PC-3 (cell line): ENCODE data around the gene METAP2. TPM values are rescaled to one million over a fixed set of nuclear protein-coding genes. Genes with fewer than 3 reads are reported as not detected.

Source experiments
- ATAC-seq: fragments of 200-7000 bp; cut with Tn5 transposase; 2 replicates; pipeline ENCODE4 v1.9.1; 2020; ENCODE audit warnings: mild to moderate bottlenecking, moderate library complexity
- BruUV-seq: library from RNA; stranded (reverse); fragments of 400-500 nt; replicated peaks from 2 replicates; lab custom pipeline; 2021; lab: Mats Ljungman, UMichigan
- CTCF ChIA-PET: fragments of 300-600 bp; sonication (Branson Sonifier 250); formaldehyde crosslinking; loops from one replicate; lab custom pipeline; 2022; ENCODE audit warnings: antibody characterized with exemption; lab: Charles Lee
- POLR2A ChIA-PET: fragments of 300-600 bp; sonication (Branson Sonifier 250); formaldehyde crosslinking; loops from one replicate; lab custom pipeline; 2022; ENCODE audit warnings: antibody characterized with exemption; ENCODE audit not compliant: unreplicated experiment; lab: Charles Lee
- DNase-seq: peaks from one replicate; pipeline ENCODE4 v3.0.0-alpha.2; 2015
- H2AFZ ChIP-seq: fragments of 300-600 bp; sonication (generic); 2 replicates; pipeline ENCODE4 v1.6.0; 2016; ENCODE audit warnings: antibody characterized with exemption, low read length
- H3F3A ChIP-seq: fragments of 300-600 bp; sonication (generic); one replicate; pipeline ENCODE4 v1.6.0; 2017; ENCODE audit warnings: antibody characterized with exemption, low read length, control low read depth, mild to moderate bottlenecking; ENCODE audit not compliant: unreplicated experiment
- H3K27ac ChIP-seq: fragments of 300-600 bp; sonication (generic); 2 replicates; pipeline ENCODE4 v1.5.1; 2016; ENCODE audit warnings: mild to moderate bottlenecking, low read length
- H3K27me3 ChIP-seq: fragments of 300-600 bp; sonication (generic); 2 replicates; pipeline ENCODE4 v1.6.1; 2016; ENCODE audit warnings: low read length, mixed read lengths
- H3K36me3 ChIP-seq: fragments of 300-600 bp; sonication (generic); 2 replicates; pipeline ENCODE4 v1.6.1; 2016; ENCODE audit warnings: low read depth, mixed run types, low read length, mixed read lengths
- H3K4me1 ChIP-seq: fragments of 300-600 bp; sonication (generic); 2 replicates; pipeline ENCODE4 v1.5.1; 2016; ENCODE audit warnings: low read length; ENCODE audit not compliant: insufficient read depth
- H3K4me2 ChIP-seq: fragments of 300-600 bp; sonication (generic); 2 replicates; pipeline ENCODE4 v1.6.0; 2016; ENCODE audit warnings: low read length
- H3K4me3 ChIP-seq: fragments of 300-600 bp; sonication (generic); 2 replicates; pipeline ENCODE4 v1.5.1; 2016; ENCODE audit warnings: mild to moderate bottlenecking, low read length, mixed read lengths
- H3K79me2 ChIP-seq: fragments of 300-600 bp; sonication (generic); 2 replicates; pipeline ENCODE4 v1.6.1; 2017; ENCODE audit warnings: low read length, mixed read lengths
- H3K9ac ChIP-seq: fragments of 300-600 bp; sonication (generic); 2 replicates; pipeline ENCODE4 v1.6.0; 2016; ENCODE audit warnings: mild to moderate bottlenecking, low read length
- H3K9me2 ChIP-seq: fragments of 300-600 bp; sonication (generic); replicated peaks from 2 replicates; pipeline ENCODE4 v1.6.1; 2016; ENCODE audit warnings: mixed run types, low read length, mixed read lengths
- H3K9me3 ChIP-seq: fragments of 300-600 bp; sonication (generic); 2 replicates; pipeline ENCODE4 v1.6.1; 2016; ENCODE audit warnings: low read length, mixed read lengths
- H4K20me1 ChIP-seq: fragments of 300-600 bp; sonication (generic); 2 replicates; pipeline ENCODE4 v1.6.1; 2016; ENCODE audit warnings: low read length, mixed read lengths
- EZH2 ChIP-seq: fragments of 300-600 bp; sonication (generic); IDR thresholded peaks from one replicate; pipeline ENCODE4 v1.6.1; 2017; ENCODE audit warnings: antibody characterized with exemption, mild to moderate bottlenecking, low read length; ENCODE audit not compliant: unreplicated experiment
- EZH2phosphoT487 ChIP-seq: fragments of 300-600 bp; sonication (generic); IDR thresholded peaks from 2 replicates; pipeline ENCODE4 v1.6.1; 2018; ENCODE audit warnings: mild to moderate bottlenecking, antibody characterized with exemption, low read length, borderline replicate concordance
- intact Hi-C: fragments of 100-400 bp; cut with micrococcal nuclease; formaldehyde crosslinking; loops from 2 replicates; pipeline ENCODE4 v1.9.0; 2023
- total RNA-seq: library from RNA; depleted of rRNA; stranded (reverse); fragments of >200 nt; gene quantifications from 2 replicates; pipeline ENCODE4 v1.2.3, GENCODE V29; 2014
- TF ChIP-seq, protein P1 (sequence below): fragments of 300-600 bp; sonication (generic); conservative IDR thresholded peaks from 2 replicates; pipeline ENCODE4 v1.5.1; 2017; ENCODE audit warnings: antibody characterized with exemption, low read depth, mild to moderate bottlenecking, low read length

Gene METAP2
- total RNA-seq, 1 experiment from 2014 or later, result 79.2 TPM

DNA sequence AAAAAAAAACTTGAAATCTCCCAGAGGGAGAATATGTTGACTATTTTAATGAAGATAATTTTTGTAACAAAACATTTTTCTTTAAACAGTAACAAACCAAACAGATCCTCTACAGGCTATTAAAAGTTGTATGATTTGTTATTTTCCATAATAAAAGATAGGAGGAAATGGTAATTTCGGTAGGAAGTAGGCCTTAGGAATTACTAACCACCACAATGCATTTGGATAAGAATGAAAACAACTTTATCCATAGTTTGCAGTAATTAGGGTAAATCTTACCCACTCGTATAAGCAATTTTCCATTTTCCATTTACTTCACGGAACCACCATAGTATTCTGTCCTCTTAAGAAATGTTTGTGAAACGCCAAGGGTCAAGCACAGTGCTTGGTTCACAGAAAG is 71.4 kb downstream of the METAP2 start:
- Histone ChIP-seq H2AFZ (no peak overlapping the region), H3K79me2 (no peaks in the 10 kb centered on the region), H4K20me1 (no peaks in the 10 kb centered on the region), H3K27me3 (no peaks in the 10 kb centered on the region), H3K4me1 (no peaks in the 10 kb centered on the region), H3F3A (no peaks in the 10 kb centered on the region), H3K27ac (no peak overlapping the region), H3K36me3 (no peaks in the 10 kb centered on the region), H3K4me2 (no peak overlapping the region), H3K4me3 (no peak overlapping the region), H3K9me3 (0 out of 2 replicates have a peak, but pooled peaks cover 5% of the 10 kb centered on the region), H3K9me2 (no peaks in the 10 kb centered on the region), H3K9ac (no peak overlapping the region)
- ATAC-seq (no peak), DNase-seq (no peak)
- intact Hi-C loops, result no loop called here
- no peak for TF ChIP-seq EZH2phosphoT487
- no peak for TF ChIP-seq EZH2
- TF ChIP-seq, protein P1, sequence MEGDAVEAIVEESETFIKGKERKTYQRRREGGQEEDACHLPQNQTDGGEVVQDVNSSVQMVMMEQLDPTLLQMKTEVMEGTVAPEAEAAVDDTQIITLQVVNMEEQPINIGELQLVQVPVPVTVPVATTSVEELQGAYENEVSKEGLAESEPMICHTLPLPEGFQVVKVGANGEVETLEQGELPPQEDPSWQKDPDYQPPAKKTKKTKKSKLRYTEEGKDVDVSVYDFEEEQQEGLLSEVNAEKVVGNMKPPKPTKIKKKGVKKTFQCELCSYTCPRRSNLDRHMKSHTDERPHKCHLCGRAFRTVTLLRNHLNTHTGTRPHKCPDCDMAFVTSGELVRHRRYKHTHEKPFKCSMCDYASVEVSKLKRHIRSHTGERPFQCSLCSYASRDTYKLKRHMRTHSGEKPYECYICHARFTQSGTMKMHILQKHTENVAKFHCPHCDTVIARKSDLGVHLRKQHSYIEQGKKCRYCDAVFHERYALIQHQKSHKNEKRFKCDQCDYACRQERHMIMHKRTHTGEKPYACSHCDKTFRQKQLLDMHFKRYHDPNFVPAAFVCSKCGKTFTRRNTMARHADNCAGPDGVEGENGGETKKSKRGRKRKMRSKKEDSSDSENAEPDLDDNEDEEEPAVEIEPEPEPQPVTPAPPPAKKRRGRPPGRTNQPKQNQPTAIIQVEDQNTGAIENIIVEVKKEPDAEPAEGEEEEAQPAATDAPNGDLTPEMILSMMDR, result no peak
- BruUV-seq, result no TSS peak
- CTCF ChIA-PET, result no interaction called here
- POLR2A ChIA-PET, result no interaction called here

DNA sequence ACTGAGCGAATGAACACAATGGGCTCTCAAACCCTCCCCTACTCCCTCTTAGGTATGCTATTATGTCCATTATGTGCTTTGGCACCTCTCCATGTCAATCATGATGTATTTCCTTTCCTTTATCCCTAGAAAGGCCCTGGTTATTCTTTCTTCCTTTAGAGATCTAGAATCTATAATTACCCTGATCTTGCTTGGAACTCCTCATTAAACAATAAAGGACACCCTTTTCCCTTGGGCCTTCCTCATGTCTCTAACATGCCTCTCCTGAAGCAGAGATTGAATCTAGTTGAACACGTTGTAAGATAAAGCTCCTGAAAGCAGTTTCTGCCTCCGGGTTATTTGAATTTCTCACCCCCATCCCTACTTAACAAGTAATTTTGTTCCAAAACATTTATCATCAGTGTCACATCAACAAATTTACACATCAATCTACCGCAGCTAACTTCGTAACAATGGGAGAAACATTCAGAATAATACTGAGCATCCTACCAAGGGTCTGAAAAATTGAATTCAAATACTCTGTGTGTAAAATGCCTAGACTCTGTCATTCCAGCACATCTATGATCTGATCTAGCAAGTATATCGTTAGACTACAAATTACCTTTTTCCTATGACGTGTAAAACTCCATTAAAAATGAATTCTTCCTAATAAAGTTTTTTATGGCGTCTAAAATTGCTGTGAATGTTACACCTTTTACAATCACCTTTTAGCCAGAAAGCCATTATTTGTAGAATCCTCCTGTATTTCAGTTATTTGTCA is 72.0 kb downstream of the METAP2 start:
- Histone ChIP-seq H3F3A (no peaks in the 10 kb centered on the region), H3K27me3 (no peaks in the 10 kb centered on the region), H4K20me1 (no peaks in the 10 kb centered on the region), H3K9me2 (no peaks in the 10 kb centered on the region), H3K4me3 (no peak overlapping the region), H3K4me2 (no peak overlapping the region), H3K79me2 (no peaks in the 10 kb centered on the region), H2AFZ (no peak overlapping the region), H3K4me1 (no peaks in the 10 kb centered on the region), H3K36me3 (no peaks in the 10 kb centered on the region), H3K9me3 (0 out of 2 replicates have a peak, but pooled peaks cover 5% of the 10 kb centered on the region), H3K9ac (no peak overlapping the region), H3K27ac (no peak overlapping the region)
- POLR2A ChIA-PET, result no interaction called here
- DNase-seq (no peak), ATAC-seq (no peak)
- intact Hi-C loops, result no loop called here
- BruUV-seq, result no TSS peak
- TF ChIP-seq EZH2 (no peak), EZH2phosphoT487 (no peak)
- TF ChIP-seq, protein P1, result no peak
- CTCF ChIA-PET, result no interaction called here

DNA sequence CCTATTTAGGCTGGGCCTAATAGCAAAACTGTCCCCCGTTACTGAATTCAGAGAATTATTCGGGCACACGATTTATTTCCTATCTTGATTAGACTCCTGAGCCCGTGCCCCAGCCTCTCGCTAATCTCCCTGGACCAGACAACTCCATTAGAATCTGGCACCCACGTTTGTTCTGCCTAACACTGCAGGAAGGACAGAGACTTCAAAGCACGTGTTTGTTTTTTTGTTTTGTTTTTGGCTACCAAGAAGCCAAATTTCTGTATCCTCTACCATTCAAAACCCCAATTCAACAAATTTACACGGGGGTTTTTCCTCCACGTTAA is 72.5 kb downstream of the METAP2 start:
- Histone ChIP-seq H3K9ac (no peak overlapping the region), H3K4me3 (no peak overlapping the region), H3K27ac (no peak overlapping the region), H4K20me1 (no peaks in the 10 kb centered on the region), H3K4me2 (no peak overlapping the region), H3F3A (no peaks in the 10 kb centered on the region), H3K9me3 (0 out of 2 replicates have a peak, but pooled peaks cover 5% of the 10 kb centered on the region), H2AFZ (no peak overlapping the region), H3K27me3 (no peaks in the 10 kb centered on the region), H3K9me2 (no peaks in the 10 kb centered on the region), H3K4me1 (no peaks in the 10 kb centered on the region), H3K79me2 (no peaks in the 10 kb centered on the region), H3K36me3 (no peaks in the 10 kb centered on the region)
- CTCF ChIA-PET, result no interaction called here
- intact Hi-C loops, result no loop called here
- TF ChIP-seq, protein P1, result no peak
- TF ChIP-seq EZH2 (no peak), EZH2phosphoT487 (no peak)
- POLR2A ChIA-PET, result no interaction called here
- no peak for ATAC-seq
- no TSS peak for BruUV-seq
- no peak for DNase-seq
